ENCODE results near the gene PRR20B.
"Not testable (repeated sequence)": the region's sequence is repeated elsewhere in the genome, so short reads cannot be mapped to it uniquely, and the experiment has no call there.

The PRR20B gene

DNA sequence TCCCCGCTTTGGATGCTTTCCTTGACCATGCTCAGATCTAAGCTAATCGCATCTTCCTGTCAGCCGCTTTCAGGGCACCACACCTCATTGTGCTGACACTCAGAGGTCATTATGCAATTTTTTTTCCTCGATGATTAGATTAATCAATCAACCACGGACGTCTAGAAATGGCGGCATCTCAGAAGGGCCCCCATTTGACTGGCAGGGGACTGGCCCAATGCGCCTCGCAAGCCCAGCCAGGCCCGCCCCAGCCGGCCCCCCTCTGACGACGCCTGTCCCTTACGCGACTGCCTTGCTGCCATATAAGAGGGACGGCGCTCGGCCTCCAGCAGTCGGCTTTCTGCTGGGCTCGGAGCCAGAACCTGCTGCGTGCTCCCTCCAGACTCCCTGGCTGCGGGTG, at the start of gene PRR20B:
PRR20B (plus strand) TSS at position 301 of the 400 bp plus-strand sequence. CDS start 387 bp downstream, outside the sequence.
- DNase-seq = not testable (repeated sequence)

DNA sequence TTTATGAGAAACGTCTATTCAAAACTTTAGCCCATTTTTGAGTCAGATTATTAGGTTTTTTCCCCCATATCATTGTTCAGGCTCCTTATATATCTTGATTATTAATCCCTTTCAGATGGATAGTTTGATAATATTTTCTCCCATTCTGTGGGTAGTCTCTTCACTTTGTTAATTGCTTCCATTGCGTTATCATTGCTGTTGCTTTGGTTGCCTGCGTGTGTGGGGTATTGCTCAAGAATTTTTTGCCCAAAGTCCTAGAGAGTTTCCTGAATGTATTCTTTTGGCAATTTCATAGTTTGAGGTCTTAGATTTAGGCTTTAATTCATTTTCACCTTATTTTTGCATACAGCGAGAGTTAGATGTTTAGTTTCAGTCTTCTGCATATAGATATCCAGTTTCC, 32.3 kb upstream of the PRR20B start:
- no peak for DNase-seq

DNA sequence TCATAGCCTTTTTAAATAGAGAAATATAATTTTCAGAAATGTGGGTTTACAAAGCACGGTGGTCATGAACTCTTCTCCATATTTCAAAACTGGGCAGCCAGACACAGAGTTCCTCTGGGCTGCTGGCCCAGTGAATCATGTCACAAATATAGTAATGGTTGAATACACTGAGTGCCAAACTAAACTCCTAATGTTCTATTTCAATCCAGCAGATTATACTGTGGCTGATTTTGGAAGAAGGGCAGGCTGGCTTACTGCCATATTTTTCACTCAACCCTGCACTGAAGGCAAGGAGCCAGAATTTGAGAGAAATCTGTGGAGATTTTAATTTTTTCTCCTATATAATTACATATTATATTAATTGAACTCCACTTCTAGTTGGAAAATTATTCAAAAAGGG, 23.6 kb upstream of the PRR20B start:
- DNase-seq = no peak

DNA sequence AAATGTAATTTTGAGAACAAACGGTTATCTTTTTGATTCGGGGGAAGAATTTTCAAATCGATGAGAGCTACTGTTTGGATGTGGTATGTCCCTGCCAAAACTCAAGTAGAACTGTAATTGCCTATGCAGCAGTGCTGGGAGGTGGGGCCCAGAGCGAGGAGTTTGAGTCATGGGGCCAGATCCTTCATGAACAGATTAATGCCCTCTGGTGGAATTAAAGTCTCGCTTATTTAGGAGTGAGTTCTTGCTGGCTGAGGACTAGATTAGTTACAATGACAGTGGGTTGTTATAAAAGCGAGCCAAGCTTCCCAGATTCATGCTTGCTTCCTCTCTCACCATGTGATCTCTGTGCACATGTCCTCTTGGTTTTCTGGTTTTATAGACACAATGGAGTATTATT, 18.4 kb upstream of the PRR20B start:
- DNase-seq = no peak

DNA sequence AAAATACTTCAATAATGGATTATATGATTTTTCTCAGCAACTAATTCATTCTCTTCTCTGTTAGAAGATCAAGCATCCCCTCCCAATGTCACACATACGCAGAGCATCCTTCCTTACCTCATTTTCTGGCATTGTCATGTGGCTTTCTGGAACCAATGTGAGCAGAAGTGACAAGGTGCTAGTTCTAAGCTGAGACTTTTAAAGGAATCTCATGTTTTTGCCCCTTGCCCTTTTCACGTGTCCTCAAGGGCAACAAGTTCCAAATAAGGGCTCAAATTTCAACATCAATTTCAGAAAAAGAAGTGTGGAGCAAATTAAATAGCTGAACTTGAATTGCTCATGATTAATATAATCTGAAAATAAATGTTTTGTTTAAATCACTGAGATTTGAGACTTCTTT, 11.2 kb upstream of the PRR20B start:
- no peak for DNase-seq

DNA sequence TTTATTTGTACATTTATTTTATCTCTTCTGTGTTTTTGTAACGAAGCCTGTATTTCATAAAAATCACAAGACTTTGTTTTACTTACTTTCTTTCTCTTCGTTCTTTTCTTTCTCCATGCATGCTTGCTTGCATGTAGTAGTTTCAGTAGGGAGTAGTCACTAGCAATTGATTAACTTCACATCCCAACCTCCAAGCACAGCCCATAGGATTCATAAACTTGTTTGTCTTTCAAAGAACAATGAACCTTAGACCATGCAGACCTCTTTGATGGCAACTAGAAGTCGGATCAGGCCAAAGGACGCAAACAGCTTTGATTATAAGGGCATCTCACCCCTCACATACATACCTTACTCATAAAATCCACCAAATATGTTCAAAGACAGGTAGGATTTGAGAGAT, 9.7 kb upstream of the PRR20B start:
- no peak for DNase-seq

DNA sequence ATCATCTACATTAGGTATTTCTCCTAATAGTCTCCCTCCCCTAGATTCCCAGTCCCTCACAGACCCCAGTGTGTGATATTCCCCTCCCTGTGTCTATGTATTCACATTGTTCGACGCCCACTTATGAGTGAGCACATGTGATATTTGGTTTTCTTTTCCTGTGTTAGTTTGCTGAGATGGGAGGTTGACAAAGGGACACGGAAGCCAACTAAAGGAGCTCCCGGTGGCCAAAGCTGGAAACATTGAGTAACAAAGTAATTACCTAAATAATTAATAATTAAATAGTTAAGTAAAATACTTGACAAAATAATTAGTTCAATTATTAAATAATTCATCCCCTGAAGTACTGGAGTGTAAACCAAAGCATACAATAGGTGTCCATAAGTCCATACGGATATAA, 8.3 kb upstream of the PRR20B start:
- no peak for DNase-seq

DNA sequence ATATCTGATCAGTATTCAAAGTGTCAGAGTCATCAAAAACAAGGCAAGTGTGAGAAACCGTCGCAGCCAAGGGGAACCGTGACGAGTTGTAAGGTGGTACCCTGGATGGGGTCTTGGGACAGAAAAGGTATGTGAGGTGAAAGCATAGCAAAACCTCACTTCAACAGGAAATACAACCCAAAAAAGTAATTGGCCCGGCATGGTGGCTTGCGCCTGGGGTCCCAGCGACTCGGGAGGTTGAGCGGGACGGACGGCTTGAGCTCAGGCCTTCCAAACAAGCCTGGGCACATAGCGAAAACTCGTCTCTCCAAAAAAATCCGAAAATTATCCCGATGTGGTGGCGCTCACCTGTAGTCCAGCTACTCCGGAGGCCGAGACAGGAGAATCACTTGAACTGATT, 7.5 kb upstream of the PRR20B start:
- DNase-seq = not testable (repeated sequence)

DNA sequence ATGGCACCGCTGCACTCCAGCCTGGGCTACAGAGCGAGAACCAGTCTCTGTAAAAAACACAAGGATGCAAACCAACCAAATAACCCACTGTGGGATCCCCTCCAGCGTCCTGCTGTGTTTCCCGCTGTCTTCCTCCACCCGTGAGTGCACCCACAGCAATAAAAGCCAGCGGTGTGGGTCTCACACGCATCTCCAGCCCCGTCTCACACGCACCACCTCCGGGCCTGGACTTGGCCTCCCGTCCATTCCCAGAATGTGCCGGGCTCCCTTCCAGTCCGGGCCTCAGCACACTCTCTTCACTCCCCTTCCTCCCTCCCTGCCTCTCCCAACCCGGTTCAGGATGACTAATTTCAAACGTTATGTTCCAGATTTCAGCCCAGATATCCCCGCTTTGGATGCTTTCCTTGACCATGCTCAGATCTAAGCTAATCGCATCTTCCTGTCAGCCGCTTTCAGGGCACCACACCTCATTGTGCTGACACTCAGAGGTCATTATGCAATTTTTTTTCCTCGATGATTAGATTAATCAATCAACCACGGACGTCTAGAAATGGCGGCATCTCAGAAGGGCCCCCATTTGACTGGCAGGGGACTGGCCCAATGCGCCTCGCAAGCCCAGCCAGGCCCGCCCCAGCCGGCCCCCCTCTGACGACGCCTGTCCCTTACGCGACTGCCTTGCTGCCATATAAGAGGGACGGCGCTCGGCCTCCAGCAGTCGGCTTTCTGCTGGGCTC, 6.9 kb upstream of the PRR20B start, which contains the start of gene PRR20A:
PRR20A (plus strand) TSS at position 684 of the 734 bp plus-strand sequence. CDS start 387 bp downstream, outside the sequence.
- DNase-seq = not testable (repeated sequence)

DNA sequence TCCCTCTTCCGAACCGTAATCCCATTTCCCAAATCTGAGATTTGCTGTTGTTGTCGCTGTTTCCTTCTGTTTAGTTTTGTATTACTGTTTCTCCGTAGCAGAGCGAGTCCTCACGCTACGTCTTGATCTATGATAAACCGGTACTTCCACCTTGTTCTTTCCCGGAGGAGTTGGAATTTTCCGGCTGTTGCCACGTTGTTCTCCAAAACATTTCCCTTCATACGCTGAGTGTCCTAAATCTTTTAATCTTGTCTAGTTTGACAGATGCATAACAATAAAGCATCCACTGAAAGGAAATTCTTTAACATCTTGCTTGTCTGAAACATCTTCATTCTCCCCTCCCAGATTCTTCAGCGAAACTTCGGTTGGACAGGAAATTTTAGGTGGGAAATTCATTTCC, 818 bp downstream of the PRR20B start:
- DNase-seq = not testable (repeated sequence)

DNA sequence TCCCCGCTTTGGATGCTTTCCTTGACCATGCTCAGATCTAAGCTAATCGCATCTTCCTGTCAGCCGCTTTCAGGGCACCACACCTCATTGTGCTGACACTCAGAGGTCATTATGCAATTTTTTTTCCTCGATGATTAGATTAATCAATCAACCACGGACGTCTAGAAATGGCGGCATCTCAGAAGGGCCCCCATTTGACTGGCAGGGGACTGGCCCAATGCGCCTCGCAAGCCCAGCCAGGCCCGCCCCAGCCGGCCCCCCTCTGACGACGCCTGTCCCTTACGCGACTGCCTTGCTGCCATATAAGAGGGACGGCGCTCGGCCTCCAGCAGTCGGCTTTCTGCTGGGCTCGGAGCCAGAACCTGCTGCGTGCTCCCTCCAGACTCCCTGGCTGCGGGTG, 6.5 kb downstream of the PRR20B start, which contains the start of gene PRR20C:
PRR20C (plus strand) TSS at position 301 of the 400 bp plus-strand sequence. CDS start 387 bp downstream, outside the sequence.
- not testable (repeated sequence) for DNase-seq

DNA sequence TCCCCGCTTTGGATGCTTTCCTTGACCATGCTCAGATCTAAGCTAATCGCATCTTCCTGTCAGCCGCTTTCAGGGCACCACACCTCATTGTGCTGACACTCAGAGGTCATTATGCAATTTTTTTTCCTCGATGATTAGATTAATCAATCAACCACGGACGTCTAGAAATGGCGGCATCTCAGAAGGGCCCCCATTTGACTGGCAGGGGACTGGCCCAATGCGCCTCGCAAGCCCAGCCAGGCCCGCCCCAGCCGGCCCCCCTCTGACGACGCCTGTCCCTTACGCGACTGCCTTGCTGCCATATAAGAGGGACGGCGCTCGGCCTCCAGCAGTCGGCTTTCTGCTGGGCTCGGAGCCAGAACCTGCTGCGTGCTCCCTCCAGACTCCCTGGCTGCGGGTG, 13.0 kb downstream of the PRR20B start, which contains the start of gene PRR20D:
PRR20D (plus strand) TSS at position 301 of the 400 bp plus-strand sequence. CDS start 387 bp downstream, outside the sequence.
- DNase-seq = not testable (repeated sequence)

DNA sequence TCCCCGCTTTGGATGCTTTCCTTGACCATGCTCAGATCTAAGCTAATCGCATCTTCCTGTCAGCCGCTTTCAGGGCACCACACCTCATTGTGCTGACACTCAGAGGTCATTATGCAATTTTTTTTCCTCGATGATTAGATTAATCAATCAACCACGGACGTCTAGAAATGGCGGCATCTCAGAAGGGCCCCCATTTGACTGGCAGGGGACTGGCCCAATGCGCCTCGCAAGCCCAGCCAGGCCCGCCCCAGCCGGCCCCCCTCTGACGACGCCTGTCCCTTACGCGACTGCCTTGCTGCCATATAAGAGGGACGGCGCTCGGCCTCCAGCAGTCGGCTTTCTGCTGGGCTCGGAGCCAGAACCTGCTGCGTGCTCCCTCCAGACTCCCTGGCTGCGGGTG, 19.6 kb downstream of the PRR20B start, which contains the start of gene PRR20E:
PRR20E (plus strand) TSS at position 301 of the 400 bp plus-strand sequence. CDS start 387 bp downstream, outside the sequence.
- DNase-seq = not testable (repeated sequence)

DNA sequence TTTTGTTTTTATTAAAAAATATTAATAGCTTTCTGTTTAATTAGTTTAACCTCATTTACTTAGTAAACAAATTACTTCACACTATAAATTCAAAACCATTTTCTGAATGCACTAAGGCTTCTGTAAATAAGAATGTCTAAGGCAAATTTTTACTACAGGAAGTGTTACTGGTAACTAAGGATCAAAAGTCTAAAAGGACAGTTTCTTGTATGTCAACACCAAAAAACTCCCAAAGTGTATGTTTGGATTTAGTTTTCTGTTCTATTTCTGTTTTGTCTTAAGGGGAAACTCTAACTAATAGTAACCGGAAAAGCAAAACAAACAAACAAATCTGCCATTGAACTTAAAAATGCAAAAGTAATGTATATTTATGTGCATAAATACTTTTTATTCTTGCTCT, 44.4 kb downstream of the PRR20B start:
- no peak for DNase-seq

Measured in NCI-H2029 (cell line).